K562 (cell line): ENCODE measurements around the gene EFCAB5. TPM values are rescaled to one million over a fixed set of nuclear protein-coding genes. Genes with fewer than 3 reads are reported as not detected.

Source experiments
- ATAC-seq: fragments of 200-7000 bp; cut with Tn5 transposase; 3 replicates; pipeline ENCODE4 v1.9.1; 2020; ENCODE audit warnings: moderate library complexity
- BruUV-seq: library from RNA; stranded (reverse); fragments of 400-500 nt; replicated peaks from 2 replicates; lab custom pipeline; 2021; lab: Mats Ljungman, UMichigan
- CTCF ChIA-PET: fragments of 300-600 bp; formaldehyde crosslinking; extraction: SDS; loops from one replicate; lab custom pipeline; 2021; ENCODE audit warnings: low intra/inter-chr PET ratio; lab: Yijun Ruan, JAX
- POLR2A ChIA-PET: fragments of 300-600, 350-650 bp; sonication (Branson Sonifier 250); formaldehyde crosslinking; extraction: SDS; loops from one replicate; lab custom pipeline; 2021; ENCODE audit warnings: antibody characterized with exemption, inconsistent platforms; lab: Yijun Ruan, JAX
- DNase-seq, 4 experiments: peaks; one replicate each; pipeline versions ENCODE4 v3.0.0 to v3.0.0-alpha.2; 2011 to 2018; ENCODE audit warnings: low spot score in 3 of 4, mixed read lengths in 3 of 4; ENCODE audit errors: extremely low read depth in 1 of 4
- FAIRE-seq: peaks from 2 replicates; lab custom pipeline; 2011; peaks lifted over from hg19 to GRCh38; lab: Jason Lieb, UNC
- H2AFZ ChIP-seq: 2 replicates; pipeline ENCODE4 v1.6.0; 2011; ENCODE audit warnings: low read depth, low read length, control low read depth, inconsistent platforms
- H3K27ac ChIP-seq: fragments of 200-600 bp; 3 replicates; pipeline ENCODE4 v1.8.0; 2011; ENCODE audit warnings: low read depth, mild to moderate bottlenecking, control low read depth, inconsistent platforms, low read length, moderate library complexity, mixed read lengths; ENCODE audit errors: extremely low read depth
- H3K27me3 ChIP-seq, 2 experiments: fragments of 300-600 bp in 1 of 2; 2 replicates in 1 of 2; 3 replicates in 1 of 2; pipeline versions ENCODE4 v1.6.0 to v1.8.0; 2011; ENCODE audit warnings: inconsistent platforms in 2 of 2, low read length in 2 of 2, mild to moderate bottlenecking in 1 of 2, mixed read lengths in 1 of 2, moderate library complexity in 1 of 2; ENCODE audit not compliant: control insufficient read depth in 2 of 2, insufficient read depth in 2 of 2
- H3K36me3 ChIP-seq: fragments of 300-600 bp; 3 replicates; pipeline ENCODE4 v1.8.0; 2011; ENCODE audit warnings: mild to moderate bottlenecking, low read length, inconsistent platforms; ENCODE audit not compliant: control insufficient read depth, insufficient read depth
- H3K4me1 ChIP-seq, 2 experiments: fragments of 200-600 bp in 1 of 2; replicated peaks in 1 of 2; 2 replicates in 1 of 2; 3 replicates in 1 of 2; pipeline versions ENCODE4 v1.5.1 to v1.8.0; 2011; ENCODE audit warnings: inconsistent platforms in 2 of 2, low read length in 2 of 2, mild to moderate bottlenecking in 1 of 2, mixed read lengths in 1 of 2, moderate library complexity in 1 of 2; ENCODE audit not compliant: control insufficient read depth in 2 of 2, insufficient read depth in 2 of 2
- H3K4me2 ChIP-seq: 2 replicates; pipeline ENCODE4 v1.6.1; 2011; ENCODE audit warnings: low read length, control low read depth, inconsistent platforms, mixed read lengths; ENCODE audit not compliant: insufficient read depth
- H3K4me3 ChIP-seq: fragments of 200-600 bp; sonication (generic), shearing (Covaris generic); 2 replicates; pipeline ENCODE4 v1.5.1; 2016; ENCODE audit warnings: control low read depth, inconsistent platforms
- H3K79me2 ChIP-seq: fragments of 200-600 bp; 3 replicates; pipeline ENCODE4 v1.8.0; 2011; ENCODE audit warnings: low read length, inconsistent platforms; ENCODE audit not compliant: control insufficient read depth, insufficient read depth
- H3K9ac ChIP-seq, 2 experiments: 2 replicates each; pipeline versions ENCODE4 v1.6.0 to v1.6.1; 2011; ENCODE audit warnings: low read depth in 2 of 2, low read length in 2 of 2, control low read depth in 1 of 2, inconsistent platforms in 1 of 2, mild to moderate bottlenecking in 1 of 2, mixed read lengths in 1 of 2; ENCODE audit not compliant: insufficient read depth in 1 of 2
- H3K9me1 ChIP-seq: one replicate; pipeline ENCODE4 v1.6.0; 2011; ENCODE audit warnings: inconsistent platforms, mild to moderate bottlenecking, low read length, moderate library complexity; ENCODE audit not compliant: control insufficient read depth, insufficient read depth
- H3K9me3 ChIP-seq: replicated peaks from 2 replicates; pipeline ENCODE4 v1.5.1; 2011; ENCODE audit warnings: low read depth, low read length, inconsistent platforms; ENCODE audit not compliant: control insufficient read depth, insufficient read depth
- H4K20me1 ChIP-seq: replicated peaks from 2 replicates; pipeline ENCODE4 v1.6.1; 2011; ENCODE audit warnings: low read length, inconsistent platforms, mixed read lengths; ENCODE audit not compliant: control insufficient read depth, insufficient read depth
- WGBS: fragments of 100-300 bp; shearing (Covaris generic); methylation state at CpG from one replicate; pipeline ENCODE4 v1.1.6; 2016; ENCODE audit warnings: low coverage, mixed read lengths; ENCODE audit not compliant: insufficient coverage; ENCODE audit errors: missing lambda C conversion rate; 5-methylcytosine and 5-hydroxymethylcytosine counted together
- in situ Hi-C: fragments of 300-500 bp; cut with MboI; formaldehyde crosslinking; loops from 4 replicates; pipeline ENCODE4 v1.15.0; 2018; ENCODE audit warnings: inconsistent platforms, mixed read lengths
- intact Hi-C: fragments of 100-400 bp; cut with micrococcal nuclease; formaldehyde crosslinking; loops from 2 replicates; pipeline ENCODE4 v1.14.2; 2022
- polyA plus RNA-seq, 8 experiments: library from polyadenylated mRNA; depleted of rRNA in 4 of 8; stranded (reverse) in 5 of 8; unstranded in 3 of 8; fragments of >200 nt; fragmentation: Nextera tagmentation in 2 of 8; fragmentation: Illumina TruSeq in 1 of 8; extraction: Ambion mirVana in 2 of 8; extraction: Trizol in 1 of 8; gene quantifications; 2 replicates each; pipeline versions ENCODE4 v1.2.1 to v1.2.3, GENCODE V29; 2011 to 2014; ENCODE audit warnings: inconsistent platforms in 1 of 8, missing spikeins in 1 of 8
- total RNA-seq, 7 experiments: library from RNA; depleted of rRNA in 6 of 7; stranded (reverse); fragments of >200 nt in 6 of 7; fragmentation: Illumina TruSeq in 2 of 7; extraction: Trizol in 2 of 7; gene quantifications; 2 replicates each; pipeline versions ENCODE4 v1.2.1 to v1.2.3, GENCODE V29; 2011 to 2021; ENCODE audit warnings: low replicate concordance in 1 of 7
- TF ChIP-seq, protein P1 (sequence below): fragments of 450-650 bp; formaldehyde crosslinking; conservative IDR thresholded peaks from 2 replicates; pipeline ENCODE4 v1.4.0; 2022; ENCODE audit warnings: mild to moderate bottlenecking, missing genetic modification characterization
- TF ChIP-seq, protein P2 (sequence below): sonication (generic); formaldehyde crosslinking; IDR thresholded peaks from 2 replicates; pipeline ENCODE4 v1.5.0; 2020; ENCODE audit warnings: missing genetic modification reagents

Gene EFCAB5
- total and polyA plus RNA-seq, 9 of the 15 experiments (the other 6 are each of a cell fraction or from before 2014, with no cell fraction given), result 0.06 to 0.11 TPM; not detected in 7

DNA sequence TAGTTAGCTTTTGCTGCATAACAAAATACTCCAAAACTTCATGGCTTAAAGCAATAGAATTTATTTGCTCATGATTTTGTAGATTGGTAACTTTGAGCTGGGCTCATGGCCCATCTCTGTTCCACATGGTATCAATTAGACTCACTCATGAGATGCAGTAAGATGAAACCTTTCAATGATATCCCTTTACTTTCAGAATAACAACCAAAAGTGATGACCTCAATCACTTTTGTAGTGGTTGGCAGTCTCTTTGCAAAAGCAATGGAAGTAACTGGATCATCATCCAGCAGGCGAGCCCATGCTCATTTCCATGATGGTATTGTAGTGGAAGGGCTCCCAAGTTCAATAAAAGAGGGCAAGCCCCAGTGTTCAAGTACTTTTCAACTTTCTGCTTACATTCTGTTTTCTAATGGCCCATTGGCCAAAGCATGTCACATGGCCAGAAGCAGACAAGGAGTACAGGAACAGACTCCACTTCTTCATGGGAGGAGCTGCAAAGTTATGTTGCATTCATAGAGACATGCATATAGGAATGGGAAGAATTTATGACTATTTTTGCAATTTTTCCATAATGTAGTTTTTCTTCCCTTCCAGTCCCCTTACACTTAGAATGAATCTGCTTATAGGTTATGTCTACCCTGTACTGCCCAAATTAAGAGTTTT lies 41.7 kb downstream of the EFCAB5 start:
- ATAC-seq (no peak), FAIRE-seq (no peak)
- H3K79me2 ChIP-seq, result no peaks in the 10 kb centered on the region
- H3K9ac ChIP-seq, result no peak overlapping the region
- TF ChIP-seq, protein P1, sequence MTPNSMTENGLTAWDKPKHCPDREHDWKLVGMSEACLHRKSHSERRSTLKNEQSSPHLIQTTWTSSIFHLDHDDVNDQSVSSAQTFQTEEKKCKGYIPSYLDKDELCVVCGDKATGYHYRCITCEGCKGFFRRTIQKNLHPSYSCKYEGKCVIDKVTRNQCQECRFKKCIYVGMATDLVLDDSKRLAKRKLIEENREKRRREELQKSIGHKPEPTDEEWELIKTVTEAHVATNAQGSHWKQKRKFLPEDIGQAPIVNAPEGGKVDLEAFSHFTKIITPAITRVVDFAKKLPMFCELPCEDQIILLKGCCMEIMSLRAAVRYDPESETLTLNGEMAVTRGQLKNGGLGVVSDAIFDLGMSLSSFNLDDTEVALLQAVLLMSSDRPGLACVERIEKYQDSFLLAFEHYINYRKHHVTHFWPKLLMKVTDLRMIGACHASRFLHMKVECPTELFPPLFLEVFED (CRISPR knock-in tag), result no peak
- TF ChIP-seq, protein P2, sequence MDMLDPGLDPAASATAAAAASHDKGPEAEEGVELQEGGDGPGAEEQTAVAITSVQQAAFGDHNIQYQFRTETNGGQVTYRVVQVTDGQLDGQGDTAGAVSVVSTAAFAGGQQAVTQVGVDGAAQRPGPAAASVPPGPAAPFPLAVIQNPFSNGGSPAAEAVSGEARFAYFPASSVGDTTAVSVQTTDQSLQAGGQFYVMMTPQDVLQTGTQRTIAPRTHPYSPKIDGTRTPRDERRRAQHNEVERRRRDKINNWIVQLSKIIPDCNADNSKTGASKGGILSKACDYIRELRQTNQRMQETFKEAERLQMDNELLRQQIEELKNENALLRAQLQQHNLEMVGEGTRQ, result 0 out of 2 replicates have a peak, but pooled peaks have one; percentile 27
- TF ChIP-seq, all 486 proteins: peak for 1
- POLR2A ChIA-PET, result no interaction called here
- in situ Hi-C loops (no loop called here), intact Hi-C loops (no loop called here)
- Histone ChIP-seq H3K27me3 (no peaks in the 10 kb centered on the region), H3K4me2 (no peak overlapping the region), H4K20me1 (no peaks in the 10 kb centered on the region), H3K4me3 (no peak overlapping the region), H3K9me3 (no peaks in the 10 kb centered on the region), H3K27ac (no peak overlapping the region), H3K36me3 (no peaks in the 10 kb centered on the region), H3K4me1 (no peaks in the 10 kb centered on the region), H3K9me1 (no peaks in the 10 kb centered on the region), H2AFZ (no peak overlapping the region)
- no TSS peak for BruUV-seq
- CTCF ChIA-PET, result no interaction called here
- DNase-seq, result no peak
- 0% methylated on average over 1 of the region's 1 CpG for WGBS
